ENCODE results near the gene SLC30A7.
A peak's percentile ranks its signal among the peaks of the same experiment; 100 is the strongest.

SLC30A7 gene

DNA sequence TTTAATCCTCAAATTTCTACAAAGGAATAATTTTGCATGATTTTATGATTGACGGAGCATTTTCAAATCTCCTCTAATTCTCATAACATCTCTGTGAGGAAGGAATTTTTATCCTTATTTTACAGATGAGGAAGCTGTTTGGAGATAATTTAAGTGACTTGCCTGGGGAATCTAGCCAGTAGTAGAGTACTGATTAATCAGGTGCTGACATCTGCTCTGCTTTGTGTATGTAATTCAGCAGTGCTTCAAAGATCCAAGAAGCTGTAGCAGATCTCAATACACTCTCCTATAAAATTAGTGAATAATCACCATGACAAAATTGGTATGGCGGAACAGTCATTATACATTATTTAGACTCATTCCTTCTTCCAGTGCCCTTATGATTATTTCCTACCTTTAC is 83.7 kb downstream of the SLC30A7 start:
- no peak for DNase-seq (ENCODE audit: low read depth)

DNA sequence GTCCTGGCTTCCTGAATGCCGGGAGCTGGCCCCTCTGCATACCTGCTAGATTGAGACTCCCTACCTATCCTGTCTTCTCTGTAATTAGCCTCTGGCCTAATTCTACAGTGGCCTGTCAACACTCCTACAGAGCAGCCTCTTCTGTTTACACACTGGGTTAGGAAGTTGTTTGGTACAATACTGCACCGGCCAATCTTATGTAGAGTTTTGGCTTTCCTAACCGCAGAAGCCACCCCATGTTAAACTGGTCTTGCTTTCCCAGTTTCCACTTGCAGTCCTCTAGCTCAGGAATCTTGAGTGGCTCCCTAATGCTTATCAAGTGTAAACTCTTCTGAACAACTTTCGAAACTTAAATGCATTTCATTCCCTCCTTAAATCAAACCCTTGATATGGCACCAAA is 86.9 kb downstream of the SLC30A7 start:
- no peak for DNase-seq (ENCODE audit: low read depth)

DNA sequence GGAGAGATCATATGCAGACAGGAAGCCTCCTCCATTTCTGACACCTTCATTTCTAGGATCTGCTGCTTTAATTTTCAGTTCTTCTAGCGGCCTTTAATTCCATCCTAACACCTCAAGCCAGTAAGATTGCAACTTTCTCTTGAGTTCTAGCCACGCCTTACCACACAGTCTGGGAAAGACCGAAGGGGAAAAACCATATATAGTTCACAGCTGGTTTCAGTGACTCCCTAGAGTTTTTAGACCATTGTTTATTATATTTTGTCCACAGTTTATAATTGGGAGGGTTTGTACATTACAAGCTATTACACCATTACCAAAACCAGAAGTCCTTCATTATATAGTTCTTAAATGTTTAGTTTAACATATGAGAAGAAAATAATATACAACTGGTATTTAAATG is 92.2 kb downstream of the SLC30A7 start:
- no peak for DNase-seq (ENCODE audit: low read depth)

DNA sequence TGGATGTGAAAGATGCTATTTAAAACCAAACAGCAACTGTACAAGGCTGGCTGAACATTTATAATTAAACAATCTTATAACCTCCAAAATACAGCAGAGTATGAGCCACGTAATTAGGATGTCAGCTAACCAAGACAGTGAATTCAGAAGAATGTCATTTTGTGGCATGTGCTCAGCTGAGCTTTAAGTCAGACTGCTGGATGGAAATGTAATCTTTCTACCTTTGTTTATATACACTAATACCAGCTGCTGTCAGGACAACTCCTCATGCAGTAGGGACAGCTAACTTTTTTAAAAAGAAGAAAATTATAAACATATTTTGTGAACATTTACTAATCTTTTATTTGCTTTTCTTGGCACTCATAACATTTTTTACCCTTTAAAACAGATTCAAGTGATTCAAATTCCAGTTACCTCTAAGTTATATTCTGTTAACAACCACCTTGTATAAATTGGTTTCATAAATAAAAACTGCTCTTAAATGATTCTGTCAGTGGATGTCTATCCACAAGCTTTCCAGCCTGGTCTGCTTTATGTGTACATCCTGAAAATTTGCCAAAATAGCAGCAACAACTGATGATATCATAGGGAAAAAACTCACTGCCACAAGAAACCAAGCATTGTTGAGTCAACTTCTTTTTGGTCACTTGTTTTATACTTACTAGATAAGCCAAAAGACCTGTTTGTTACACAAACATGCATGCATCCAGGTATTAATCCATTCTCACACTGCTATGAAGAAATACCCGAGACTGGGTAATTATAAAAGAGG is 93.6 kb downstream of the SLC30A7 start:
- peak; percentile 12 for DNase-seq (ENCODE audit: low read depth)

DNA sequence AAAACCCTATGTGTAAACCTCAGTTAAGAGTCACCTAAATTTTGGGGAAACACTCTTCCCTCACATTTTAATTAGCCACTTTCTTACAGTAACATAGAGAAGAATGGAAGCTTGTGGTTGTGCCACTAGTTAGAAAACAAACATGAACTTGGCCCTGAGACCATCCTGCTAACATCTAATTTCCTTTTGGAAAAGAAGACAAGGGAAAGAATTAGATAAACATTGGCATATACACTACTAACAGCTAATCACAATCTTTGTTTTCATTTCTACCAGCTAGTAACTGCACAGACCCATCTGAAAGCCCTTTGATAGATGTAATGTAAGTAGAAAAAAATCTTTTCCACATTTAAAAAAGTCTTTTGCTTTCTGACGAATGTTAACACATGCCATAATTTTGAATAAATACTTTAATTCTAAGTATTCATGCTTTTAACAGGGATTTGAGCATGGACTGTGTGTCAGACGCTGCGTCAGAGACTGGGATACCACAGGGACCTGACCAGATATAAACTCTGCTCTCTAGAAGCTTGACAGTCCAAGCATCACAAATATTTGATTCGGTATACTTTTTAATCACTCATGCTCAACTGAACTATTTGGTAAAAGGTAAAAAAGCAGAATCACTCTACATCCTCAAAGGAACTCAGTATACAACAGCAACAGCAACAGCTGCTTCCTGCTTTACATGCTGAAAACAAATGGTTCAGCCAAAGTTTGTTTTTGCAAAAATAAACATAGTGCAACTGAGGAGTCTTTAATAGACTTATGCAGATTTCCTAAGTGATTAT is 99.5 kb downstream of the SLC30A7 start:
- DNase-seq (ENCODE audit: low read depth), result no peak

DNA sequence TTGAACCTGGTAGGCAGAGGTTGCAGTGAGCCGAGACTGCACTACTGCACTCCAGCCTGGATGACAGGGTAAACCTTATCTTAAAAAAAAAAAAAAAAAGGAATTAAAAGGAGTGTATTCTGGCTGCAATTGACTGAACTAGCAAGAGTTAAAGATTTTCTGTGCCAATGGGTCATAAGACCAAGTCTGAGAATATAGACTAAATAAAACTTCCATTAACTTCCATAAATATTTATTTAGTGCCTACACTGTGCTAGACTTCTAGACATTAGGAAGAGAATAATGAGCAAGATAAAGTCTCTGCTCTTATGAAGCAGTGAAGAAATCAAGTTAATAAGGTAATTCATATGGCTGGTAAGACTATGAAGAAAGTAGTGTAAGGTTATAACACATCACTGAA is 102.5 kb downstream of the SLC30A7 start:
- DNase-seq (ENCODE audit: low read depth), result no peak

DNA sequence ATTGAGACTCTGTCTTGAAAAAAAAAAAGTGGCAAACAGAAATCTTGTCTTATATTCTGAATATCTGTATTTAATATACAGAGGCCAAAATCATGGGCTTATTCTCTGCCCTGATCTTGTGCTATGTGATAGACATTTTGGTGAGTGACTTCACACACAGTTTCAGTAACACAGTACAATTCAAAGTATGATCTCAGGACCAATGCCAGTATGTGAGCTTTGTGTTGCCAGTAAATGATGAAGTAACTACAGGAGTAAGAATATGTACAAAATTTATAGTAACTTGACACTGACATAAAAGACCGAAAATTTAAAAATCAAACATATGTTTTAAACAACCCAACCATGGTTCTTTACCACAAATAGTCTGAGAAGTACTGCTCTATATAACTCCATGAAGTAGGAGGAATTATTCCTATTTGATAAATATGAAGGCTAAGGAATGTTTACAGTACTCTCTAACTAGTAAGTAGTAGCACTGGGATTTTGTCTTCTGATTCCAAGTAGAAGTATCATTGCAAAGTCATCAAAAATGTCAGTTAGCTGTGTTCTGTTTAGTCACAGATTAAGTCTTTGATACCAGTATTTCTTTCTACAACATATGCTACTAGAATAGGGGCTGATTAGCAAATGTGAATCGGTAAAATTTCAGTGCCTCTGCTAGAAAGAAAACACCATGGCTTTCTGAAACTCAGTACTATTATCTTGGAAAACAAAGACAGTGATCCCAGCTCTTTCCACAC is 104.4 kb downstream of the SLC30A7 start:
- DNase-seq (ENCODE audit: low read depth), result no peak

DNA sequence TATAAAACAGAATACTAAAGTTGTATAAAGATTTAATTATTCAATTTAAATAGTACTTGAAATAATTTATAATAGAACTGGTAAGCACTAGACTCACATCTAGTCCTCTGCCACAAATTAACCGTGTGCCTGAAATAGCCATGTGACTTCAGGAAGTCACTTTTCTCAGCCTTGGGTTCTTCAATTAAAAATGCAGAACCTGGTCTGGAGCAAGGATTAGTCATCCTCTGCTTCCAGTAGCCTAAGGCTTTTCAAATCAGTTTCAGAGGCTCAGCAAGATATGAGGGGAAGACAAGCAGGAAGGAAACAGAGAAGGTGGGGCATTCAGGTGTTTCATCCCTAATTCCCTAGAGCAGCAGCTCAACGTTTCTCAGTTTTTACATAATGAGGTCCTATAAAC is 106.7 kb downstream of the SLC30A7 start:
- DNase-seq (ENCODE audit: low read depth), result no peak

GRCh38 chr1:101003012-101003650 is 107.2 kb downstream of the SLC30A7 start:
- no peak for DNase-seq (ENCODE audit: low read depth)

DNA sequence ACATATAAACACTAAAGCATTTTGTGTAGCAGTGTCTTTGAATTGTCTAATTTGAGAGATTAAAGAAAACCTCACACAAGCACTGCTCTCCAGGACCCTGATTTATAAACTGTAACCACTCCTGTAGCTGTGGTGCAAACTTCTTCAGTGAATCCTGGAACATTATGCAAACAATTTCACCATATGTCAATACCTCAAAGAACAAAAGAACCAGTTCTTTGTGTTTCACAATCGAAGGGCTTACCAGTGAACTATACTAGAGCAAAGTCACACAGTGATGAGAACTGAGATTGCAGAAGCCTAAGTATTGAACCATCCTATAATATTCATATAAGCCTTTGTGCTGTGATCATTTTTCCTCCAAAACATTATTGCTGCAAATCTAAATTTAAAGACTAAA is 108.2 kb downstream of the SLC30A7 start:
- DNase-seq (ENCODE audit: low read depth), result no peak

- no peak for DNase-seq (ENCODE audit: low read depth)
These were observed 108.8 kb downstream of the SLC30A7 start for GRCh38 chr1:101004670-101005069.

DNA sequence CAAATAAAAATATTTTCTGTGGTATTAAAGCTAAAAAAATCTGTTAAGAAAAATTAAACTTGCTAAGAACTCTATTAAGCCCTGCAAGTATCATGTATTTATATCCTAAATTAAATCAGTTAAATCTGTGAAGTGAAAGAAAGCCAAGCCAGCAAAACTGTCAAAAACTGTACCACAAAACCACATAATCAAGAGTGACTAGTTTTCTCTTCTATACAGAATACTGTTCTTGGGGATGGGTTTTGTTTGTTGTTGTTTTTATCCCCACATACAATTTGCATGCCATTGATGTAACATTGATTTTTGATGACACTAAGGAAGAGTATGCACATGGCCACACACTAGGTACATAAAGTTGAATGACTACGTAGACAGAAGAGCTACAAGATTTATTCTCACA is 109.3 kb downstream of the SLC30A7 start:
- DNase-seq (ENCODE audit: low read depth), result no peak

- DNase-seq (ENCODE audit: low read depth), result no peak
These were observed 110.0 kb downstream of the SLC30A7 start for GRCh38 chr1:101005871-101006270.

DNA sequence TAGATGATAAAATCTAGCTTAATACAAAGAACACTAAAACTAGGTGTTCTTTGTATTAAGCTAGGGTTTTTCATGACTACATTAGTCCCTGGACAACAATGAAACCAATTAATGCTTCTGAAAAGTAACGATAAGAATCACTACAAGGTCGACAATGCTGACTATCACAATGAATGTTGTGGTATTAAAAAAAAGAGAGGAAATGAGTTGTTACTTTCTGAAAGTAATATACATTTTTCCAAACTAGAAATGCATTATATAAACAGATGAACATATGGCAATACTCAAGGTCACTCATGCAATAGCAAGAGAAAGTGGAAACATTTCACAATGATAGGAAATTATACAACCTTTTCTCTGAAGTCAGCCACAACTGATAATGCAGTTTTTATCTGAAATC is 110.7 kb downstream of the SLC30A7 start:
- DNase-seq (ENCODE audit: low read depth), result no peak

DNA sequence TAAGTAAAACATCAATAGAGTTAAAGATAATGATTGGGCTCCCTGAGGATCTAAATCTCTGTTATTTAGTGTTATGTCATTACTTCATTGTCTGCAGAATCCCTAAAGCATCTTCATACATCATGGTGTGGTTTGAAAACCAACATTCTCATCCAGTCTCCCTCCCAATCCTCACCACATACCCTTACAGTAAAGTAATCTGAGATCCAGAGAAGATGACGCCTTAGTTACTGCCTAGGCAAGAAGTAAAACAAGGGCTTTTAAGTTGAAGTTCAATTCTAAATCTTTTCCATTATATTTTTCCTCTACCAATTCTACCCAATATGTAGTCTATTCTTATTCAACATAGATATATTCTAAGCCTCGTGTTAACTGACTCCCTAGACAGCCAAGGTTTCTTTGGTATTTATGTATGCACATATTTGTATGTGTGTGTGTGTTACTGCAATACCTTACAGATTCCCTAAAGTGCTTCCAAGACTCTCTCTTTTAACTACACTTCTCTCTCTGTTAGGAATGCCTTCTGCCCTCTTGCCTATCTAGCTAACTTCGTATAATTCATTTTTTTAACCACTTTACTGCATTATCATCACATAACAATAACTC is 112.4 kb downstream of the SLC30A7 start:
- DNase-seq (ENCODE audit: low read depth), result no peak

- DNase-seq (ENCODE audit: low read depth), result no peak
These were observed 117.9 kb downstream of the SLC30A7 start for GRCh38 chr1:101013776-101014175.

DNA sequence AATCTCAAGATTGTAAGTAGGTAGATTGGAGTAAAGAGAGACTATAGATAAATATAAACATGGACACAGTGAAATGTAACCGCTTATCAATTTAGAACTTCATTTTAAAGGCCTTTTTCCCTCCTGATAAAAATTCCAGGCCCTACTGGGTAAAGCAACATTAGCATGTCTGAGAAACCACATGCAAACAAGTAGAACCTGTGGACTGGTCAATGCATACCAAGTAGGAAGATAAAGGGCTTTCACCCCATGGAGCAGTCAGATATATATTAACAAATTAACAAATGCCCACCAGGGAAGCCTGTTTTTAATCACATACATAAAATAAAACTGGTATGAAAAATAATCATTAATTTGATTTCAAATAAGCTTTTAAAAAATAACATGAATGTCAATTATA is 121.6 kb downstream of the SLC30A7 start:
- DNase-seq (ENCODE audit: low read depth), result no peak

DNA sequence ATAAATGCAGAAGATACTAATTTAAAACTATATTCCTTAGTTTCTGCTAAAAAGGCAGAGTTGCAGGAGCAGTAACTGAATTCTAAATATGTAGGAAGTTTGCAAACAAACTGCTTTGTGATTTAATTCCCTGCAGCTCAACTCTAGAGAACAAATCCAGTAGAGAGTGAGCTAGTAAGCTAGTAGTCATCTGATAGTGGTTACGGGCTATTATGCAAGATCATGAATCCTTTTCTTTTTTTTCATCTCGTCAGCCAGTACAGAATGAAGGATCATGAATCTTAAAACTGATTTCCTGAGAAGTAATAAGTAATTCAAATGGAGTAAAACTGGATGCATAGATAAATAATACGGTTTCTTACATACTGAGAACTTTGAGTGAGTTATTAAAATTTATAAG is 126.4 kb downstream of the SLC30A7 start:
- no peak for DNase-seq (ENCODE audit: low read depth)

GRCh38 chr1:101025283-101025656 is 129.4 kb downstream of the SLC30A7 start:
- peak; percentile 11 for DNase-seq (ENCODE audit: low read depth)

DNA sequence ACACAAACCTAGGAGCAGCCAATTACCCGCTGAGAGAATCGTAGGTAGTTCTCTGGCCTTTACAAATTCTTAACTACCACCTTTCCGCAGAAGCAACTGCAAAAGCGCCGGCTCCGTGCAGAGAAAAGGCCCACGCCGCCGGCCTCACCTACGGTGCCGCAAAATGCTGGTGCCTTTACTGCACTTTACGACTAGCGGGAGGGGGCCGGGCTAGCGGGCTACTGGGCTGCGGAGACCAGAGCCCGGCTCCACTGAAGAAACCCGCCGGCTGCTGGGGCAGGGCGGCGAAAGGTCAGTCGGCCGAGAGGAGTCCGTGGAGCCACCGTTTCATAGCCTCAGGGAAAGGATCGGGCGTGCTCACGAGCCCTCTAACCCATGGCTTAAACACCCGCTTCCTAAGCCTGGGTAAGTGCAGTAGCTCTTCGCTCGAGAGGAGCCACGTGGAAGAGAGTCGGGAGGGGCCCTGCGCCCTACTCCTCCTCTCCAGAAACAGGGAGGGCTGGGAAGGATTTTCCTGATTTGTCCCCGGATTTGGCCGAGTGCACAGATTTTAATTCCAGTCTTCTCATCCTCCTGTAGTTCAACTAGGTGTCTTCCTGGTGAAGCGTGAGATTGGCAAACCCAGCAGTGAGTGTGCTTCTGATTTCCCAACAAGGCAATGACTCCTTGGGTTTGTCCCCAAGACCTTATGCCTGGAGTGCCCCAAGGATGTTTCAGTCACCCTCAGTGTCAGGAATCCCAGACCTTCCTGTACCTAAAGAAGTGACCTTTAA is 130.0 kb downstream of the SLC30A7 start, which contains the start of gene DPH5:
DPH5 (minus strand) TSS at position 128 of the 773 bp plus-strand sequence. CDS start 341 bp downstream, outside the sequence.
- DNase-seq (ENCODE audit: low read depth), result peak; percentile 83

- DNase-seq (ENCODE audit: low read depth), result no peak
These were observed 130.5 kb downstream of the SLC30A7 start for GRCh38 chr1:101026430-101026788.
